Stimulated activated CD4-positive, alpha-beta T cell treated with anti-CD3 and anti-CD28 coated beads, Interleukin-12 subunit alpha, Interleukin-12 subunit beta, amount 100 ng/mL, for 48 hours (primary cell): ENCODE data around the gene EMC9.
A peak's percentile ranks its signal among the peaks of the same experiment; 100 is the strongest.

Experiments
- DNase-seq, 3 donors: peaks; one replicate each; pipeline ENCODE4 v3.0.0-alpha.2; 2020; ENCODE audit warnings: low read depth in 2 of 3, low spot score in 1 of 3

The EMC9 gene

DNA sequence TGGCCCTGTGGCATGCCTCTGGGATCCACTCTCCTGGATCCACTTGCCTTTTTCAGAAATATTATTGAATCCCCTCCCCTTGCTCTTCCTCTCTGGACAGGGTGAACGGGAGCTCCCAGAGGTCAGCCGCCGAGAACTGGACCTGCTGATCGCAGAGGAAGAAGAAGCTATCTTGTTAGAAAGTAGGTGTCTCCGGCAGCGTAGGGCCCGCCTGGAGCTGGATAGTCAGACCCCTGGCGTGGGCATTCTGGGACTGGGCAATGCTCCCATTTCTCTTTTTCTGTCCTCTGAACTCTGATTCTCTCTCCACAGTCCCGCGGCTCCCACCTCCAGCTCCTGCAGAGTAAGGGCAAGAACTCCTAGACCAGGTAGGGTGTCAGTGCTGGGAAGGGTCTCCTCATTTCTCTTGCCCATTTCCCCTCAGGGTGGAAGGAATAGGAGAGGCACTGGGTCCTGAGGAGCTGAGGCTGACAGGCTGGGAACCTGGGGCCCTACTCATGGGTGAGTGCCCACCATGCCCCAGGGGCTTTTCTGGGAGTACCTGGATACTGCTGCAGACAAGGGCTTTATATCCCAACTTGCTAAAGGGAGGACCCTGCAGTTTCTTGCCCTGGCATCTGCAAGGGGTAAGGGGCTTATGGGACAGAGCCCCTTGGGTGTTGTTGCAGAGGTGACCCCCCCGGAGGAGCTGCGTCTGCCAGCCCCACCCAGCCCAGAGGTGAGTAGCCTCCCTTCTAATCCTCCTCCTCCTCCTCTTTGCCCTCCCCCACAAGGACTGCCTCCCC, 35.8 kb upstream of the EMC9 start:
- no peak for DNase-seq

DNA sequence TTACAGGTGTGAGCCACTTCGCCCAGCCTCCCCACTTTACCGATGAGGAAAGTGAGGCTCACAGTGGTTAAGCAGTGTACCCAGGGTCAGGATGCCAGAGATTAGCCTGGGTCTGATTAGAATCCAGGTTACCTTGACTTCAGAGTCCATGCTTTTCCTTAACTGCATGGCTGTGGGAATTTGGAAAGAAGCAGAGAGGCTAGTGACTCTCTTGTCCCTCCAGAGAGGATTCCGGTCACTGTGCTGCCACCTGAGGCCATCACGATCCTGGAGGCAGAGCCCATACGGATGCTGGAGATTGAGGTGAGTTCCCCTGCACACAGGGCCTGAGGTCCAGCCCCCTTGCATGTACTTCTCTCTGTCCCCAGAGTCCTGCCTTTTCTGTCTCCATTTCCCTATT, 35.2 kb upstream of the EMC9 start:
- DNase-seq, result no peak

DNA sequence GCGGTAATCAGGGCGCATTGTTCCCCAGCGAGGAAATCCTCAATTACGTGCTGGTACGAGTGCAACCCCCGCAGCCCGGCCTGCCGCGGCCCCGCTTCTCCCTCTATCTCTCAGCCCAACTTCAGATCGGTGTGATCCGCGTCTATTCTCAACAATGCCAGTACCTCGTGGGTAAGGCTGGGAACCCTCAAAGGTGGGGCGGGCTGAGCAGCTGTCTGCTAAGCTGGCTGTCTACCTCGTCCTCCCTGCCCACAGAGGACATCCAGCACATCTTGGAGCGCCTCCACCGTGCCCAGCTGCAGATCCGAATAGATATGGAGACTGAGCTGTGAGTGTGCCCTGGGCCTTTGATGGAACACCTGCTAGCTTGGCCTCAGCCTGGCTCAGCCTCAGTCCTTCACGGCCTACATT, 31.5 kb upstream of the EMC9 start:
- DNase-seq, result no peak

DNA sequence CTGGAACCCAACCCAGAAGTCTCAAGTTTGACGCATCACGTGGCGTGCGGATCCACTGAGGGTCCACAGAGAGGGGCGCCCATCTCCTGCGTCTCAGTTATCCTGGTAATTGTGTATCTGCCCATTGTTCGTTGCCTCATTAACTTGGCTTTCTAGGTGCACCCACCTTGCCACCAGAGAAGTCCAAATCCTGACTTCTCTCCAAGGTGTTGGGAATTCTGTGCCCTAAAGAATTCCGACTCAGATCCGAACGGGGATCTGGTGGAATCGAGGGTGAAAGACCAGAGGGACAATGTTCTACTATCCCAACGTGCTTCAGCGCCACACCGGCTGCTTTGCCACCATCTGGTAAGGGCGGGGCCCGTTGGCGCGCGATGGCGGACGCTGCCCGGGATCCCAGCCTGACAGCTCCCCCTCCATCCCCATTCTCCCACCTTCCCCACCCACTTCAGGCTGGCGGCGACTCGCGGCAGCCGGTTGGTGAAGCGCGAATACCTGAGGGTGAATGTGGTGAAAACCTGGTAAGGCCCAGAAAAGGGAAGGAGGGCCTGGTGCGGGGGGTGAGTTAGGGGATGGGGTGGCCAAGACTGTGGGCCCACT, 31.0 kb upstream of the EMC9 start:
- no peak for DNase-seq

DNA sequence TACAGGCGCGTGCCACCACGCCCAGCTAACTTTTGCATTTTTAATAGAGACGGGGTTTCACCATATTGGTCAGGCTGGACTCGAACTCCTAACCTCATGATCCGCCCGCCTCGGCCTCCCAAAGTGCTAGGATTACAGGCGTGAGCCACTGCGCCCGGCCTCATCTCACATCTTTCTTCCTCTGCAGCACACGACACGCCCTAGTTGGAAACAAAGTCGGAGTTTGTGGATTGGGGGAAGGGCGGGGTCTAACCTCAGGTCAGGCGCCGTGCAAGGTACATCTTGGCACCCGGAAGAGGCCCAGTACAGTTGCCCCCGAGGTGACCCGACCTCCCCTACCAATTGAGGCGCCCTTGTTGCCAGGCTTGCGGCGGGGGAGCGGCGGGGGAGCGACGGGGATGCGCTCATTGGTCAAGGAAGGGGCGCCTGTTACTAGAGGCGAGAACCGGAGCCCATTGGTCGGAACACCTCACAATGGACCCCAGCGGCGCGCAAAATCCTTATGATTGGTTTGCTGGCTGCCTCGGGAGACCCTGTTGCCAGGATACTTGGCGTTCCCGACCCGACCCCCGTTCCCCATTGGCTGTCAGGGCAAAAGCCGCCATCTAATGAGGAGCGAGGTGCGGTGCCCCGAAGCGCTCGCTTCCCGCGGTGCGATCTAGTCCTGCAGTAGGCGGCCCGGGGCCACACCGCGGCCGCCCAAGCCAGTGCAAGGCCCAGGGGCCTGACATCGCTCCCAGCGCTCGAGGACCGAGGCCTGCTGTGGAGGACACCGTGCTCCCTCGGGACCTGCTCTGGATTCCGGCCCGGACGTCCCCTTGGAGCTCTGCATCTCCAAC, 30.2 kb upstream of the EMC9 start, which contains the start of gene REC8:
Gene REC8, plus strand, starts transcription at position 659 of the 839 bp plus-strand sequence. CDS start 473 bp downstream, outside the sequence.
- DNase-seq, result peak; percentile 33 to 60 (median 48)

DNA sequence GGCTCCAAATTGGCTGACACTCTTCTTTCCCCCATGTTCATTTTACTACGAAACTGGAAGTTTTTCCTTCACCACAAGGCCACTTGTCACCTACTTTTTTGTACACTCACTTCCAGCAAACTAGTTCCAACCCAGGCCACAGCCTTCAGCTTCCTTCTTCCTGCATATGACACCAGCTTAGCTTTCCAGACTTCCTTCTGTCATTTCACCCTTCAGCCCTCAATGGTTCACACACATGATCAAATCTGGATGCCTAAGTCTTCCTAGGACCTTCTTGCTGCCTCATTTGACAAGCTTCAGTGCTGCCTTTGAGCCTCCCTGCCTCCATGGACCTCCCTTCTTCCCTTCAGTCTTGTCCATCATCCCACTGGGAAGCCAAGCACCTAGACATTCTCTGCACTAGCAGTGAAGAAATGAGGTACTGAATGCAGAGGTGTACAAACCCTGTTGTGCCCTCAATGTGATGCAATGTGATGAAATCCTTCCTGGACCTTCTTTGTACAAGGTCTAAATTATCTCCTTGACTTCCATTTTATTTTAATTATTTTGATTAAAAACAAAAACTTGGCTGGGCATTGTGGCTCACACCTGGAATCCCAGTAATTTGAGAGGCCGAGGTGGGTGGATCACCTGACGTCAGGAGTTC, 26.2 kb upstream of the EMC9 start:
- no peak for DNase-seq

DNA sequence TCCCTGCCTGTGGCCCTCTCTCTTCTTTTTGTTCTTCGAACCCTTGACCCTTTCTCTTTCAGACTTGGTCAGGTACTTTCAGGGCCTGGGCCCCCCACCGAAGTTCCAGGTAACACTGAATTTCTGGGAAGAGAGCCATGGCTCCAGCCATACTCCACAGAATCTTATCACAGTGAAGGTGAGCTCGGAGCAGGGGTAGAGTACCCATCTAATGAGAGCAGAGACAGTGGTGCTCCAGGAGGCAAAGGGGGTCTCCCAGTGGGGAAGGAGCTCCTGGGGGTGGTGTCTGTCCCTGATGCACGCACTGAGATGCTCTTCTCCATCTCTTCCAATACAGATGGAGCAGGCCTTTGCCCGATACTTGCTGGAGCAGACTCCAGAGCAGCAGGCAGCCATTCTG, 24.4 kb upstream of the EMC9 start:
- no peak for DNase-seq

DNA sequence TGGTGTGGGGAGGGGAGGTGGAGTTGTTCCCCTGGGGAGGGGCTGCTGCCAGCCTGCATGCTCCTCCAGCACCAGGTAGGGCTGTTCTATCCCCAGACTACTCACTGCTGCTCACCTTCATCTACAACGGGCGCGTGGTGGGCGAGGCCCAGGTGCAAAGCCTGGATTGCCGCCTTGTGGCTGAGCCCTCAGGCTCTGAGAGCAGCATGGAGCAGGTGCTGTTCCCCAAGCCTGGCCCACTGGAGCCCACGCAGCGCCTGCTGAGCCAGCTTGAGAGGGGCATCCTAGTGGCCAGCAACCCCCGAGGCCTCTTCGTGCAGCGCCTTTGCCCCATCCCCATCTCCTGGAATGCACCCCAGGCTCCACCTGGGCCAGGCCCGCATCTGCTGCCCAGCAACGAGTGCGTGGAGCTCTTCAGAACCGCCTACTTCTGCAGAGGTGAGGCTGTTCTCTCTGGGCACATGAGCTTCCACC, 23.2 kb upstream of the EMC9 start:
- DNase-seq, result no peak

DNA sequence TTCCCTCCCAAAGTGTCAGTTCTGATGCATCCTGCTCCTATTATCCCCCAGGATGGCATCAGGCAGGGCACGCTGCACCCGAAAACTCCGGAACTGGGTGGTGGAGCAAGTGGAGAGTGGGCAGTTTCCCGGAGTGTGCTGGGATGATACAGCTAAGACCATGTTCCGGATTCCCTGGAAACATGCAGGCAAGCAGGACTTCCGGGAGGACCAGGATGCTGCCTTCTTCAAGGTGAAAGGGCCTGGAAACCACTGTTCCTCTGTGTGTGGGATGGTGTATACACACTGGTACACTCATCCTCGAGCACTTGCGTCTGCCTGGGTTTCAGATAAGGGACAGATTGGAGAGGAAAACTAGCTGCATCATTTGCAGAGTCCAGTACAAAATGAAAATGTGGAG, 20.7 kb upstream of the EMC9 start:
- DNase-seq, result peak in 1 of 3 donors; percentile 26

DNA sequence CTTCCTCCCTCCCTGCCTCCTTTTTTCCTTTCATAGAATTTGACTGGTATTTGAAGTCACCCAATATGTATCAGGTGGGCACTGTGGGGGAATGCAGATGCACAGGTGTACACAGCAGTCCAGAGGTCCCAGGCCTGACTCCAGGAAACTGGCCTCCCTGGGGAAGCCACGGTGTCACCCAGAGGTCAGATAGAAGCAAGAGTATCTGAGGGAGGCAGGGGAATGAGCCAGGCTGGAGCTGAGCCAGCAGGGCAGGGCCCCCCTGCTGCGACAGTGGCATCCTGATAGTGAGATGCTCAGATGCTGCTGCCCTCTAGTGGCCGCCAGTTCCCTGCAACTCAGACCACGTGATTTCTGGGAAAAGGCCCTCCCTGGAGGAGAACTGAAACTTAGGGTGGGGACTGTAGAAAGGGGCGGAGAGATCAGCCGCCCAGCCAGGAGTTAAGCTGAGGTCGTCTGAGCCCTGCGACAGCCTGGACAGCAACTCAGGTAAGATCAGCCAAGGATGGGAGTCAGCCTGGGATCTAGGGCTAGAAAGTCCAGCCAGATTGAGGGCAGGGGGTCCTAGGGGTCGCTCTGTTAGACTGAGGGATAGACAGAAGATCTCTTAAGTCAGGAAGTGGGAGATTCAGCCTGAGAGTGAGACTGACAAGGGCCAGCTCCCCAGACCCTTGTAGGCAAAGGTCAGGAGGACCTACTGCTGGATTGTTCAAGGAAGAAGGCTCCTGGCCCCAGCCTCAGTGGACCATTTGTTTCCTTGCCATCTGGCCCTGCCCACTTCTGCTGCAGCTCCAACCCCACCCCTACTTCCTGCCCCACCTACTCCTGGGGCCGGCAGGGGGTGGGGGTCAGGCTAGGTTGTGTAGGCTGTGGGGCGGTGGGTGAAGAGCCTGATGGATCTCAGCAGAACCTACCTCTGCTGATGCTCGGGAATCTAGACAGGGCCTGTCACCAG, 19.7 kb upstream of the EMC9 start, which contains the start of gene IRF9:
Gene IRF9, plus strand, starts transcription at position 416 of the 955 bp plus-strand sequence. CDS start 880 bp downstream, outside the sequence.
- peak; percentile 92 to 100 (median 98) for DNase-seq

DNA sequence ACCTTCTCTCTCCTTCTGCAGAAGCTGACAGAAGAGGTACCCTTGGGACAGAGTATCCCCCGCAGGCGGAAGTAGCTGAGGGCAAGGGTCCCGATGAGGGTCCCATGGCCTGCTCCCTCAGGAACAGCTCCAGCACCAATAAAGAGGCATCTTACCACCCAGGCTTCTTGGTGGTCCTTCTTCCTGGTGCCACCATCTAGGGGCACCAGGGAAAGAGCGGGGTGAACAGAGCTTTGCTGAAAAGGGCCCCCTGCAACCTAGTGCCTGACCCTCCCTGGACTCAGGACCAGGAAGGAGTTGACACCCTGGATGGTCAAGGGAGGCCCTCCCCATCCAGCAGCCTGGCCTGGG, 19.1 kb upstream of the EMC9 start:
- no peak for DNase-seq

DNA sequence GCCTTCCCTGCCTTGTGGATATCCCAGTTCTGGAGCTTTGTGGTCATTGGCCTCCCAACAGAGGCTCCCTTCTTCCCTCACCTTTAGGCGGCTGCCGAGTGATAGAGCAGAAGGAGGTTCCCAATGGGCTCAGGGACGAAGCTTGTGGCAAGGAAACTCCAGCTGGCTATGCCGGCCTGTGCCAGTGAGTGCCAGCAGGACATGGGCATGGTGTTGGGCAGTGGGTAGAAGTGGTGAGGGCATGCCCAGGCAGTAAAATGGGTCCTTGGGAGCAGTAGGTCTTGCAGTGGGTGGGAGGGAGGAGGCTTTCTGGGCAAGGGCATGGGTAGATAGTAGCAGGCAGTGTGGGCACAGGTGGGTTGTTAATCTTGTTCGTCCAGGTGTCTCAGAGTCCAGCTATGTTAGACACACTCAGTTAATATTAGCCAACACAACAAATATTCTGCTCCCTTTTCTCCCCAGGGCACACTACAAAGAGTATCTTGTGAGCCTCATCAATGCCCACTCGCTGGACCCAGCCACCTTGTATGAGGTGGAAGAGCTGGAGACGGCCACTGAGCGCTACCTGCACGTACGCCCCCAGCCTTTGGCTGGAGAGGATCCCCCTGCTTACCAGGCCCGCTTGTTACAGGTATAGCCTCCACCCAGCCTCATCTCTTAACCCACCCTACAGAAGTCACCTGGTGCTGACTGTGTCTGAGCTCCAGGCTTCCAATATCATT, 18.5 kb upstream of the EMC9 start:
- DNase-seq, result no peak

DNA sequence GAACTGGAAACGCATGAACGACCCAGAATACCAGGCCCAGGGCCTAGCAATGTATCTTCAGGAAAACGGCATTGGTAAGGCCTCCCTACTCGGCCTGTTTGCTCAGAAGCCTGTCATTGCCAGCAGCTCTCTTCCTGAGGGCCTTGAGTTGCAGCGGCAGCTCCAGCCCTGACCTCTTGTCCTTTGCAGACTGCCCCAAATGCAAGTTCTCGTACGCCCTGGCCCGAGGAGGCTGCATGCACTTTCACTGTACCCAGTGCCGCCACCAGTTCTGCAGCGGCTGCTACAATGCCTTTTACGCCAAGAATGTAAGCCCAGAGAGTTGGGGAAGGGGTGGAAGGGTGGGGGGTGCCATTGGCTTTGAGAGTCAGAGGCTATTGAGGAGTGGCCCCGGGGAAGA, 15.9 kb upstream of the EMC9 start:
- no peak for DNase-seq

DNA sequence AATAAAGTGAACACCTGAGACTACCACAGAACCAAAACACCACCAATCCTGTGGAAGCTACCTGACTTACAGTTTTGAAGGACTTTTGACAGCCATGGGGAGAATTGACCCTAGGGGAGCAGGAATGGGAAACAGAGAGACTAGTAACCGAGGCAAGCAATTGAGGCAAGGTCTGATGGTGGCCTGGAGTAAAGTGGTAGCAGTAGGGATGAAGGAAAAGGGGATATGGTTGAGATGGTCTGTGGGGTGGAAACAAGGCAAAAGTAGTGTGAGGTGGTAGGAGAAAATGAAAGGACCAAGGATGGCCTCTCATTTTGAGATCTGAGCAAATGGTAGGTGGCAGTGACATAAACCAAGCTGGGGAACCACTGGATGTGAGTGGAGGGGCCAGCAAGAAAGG, 15.4 kb upstream of the EMC9 start:
- DNase-seq, result no peak

DNA sequence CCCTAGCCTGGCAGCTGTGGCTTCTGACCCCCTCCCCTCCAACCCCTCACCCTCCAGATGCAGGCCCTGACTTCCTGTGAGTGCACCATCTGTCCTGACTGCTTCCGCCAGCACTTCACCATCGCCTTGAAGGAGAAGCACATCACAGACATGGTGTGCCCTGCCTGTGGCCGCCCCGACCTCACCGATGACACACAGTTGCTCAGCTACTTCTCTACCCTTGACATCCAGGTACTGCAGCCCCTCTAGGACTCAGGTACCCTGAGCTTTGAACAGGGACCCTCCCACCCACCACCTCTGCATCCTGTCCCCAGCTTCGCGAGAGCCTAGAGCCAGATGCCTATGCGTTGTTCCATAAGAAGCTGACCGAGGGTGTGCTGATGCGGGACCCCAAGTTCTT, 13.7 kb upstream of the EMC9 start:
- DNase-seq, result no peak

DNA sequence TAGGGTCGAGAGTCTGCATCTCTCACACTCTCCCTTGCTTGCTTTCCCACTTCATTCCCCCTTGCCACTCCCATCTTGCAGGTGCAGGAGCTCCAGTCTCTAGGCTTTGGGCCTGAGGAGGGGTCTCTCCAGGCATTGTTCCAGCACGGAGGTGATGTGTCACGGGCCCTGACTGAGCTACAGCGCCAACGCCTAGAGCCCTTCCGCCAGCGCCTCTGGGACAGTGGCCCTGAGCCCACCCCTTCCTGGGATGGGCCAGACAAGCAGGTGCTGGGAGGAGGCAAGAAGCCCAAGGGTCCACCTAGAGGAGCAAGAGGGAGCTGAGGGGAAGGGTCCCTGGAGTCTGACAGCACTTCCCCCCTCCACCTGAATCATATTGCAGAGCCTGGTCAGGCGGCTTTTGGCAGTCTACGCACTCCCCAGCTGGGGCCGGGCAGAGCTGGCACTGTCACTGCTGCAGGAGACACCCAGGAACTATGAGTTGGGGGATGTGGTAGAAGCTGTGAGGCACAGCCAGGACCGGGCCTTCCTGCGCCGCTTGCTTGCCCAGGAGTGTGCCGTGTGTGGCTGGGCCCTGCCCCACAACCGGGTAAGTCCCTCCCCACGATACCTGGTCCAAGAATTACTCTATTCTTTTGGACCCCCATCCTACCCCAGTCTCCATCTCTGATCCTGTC, 10.2 kb upstream of the EMC9 start:
- no peak for DNase-seq

DNA sequence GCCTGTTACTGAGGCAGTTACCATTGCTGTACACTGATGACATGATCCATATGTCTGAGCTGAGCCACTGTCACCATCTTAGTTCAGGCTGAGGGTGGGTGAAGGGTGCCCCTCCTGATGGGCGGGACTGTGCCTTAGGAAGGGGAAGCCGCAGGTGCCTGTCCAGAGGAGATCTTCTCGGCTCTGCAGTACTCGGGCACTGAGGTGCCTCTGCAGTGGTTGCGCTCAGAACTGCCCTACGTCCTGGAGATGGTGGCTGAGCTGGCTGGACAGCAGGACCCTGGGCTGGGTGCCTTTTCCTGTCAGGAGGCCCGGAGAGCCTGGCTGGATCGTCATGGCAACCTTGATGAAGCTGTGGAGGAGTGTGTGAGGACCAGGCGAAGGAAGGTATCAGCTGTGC, 9.6 kb upstream of the EMC9 start:
- no peak for DNase-seq

DNA sequence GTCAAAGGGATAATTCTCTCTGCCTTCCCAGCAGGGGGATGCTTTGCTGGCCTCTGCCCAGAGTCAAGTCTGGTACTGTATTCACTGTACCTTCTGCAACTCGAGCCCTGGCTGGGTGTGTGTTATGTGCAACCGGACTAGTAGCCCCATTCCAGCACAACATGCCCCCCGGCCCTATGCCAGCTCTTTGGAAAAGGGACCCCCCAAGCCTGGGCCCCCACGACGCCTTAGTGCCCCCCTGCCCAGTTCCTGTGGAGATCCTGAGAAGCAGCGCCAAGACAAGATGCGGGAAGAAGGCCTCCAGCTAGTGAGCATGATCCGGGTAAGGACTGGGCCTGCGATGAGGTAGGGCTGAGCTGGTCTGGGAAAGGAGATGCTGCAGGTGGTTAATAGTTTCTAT, 9.2 kb upstream of the EMC9 start:
- DNase-seq, result no peak

DNA sequence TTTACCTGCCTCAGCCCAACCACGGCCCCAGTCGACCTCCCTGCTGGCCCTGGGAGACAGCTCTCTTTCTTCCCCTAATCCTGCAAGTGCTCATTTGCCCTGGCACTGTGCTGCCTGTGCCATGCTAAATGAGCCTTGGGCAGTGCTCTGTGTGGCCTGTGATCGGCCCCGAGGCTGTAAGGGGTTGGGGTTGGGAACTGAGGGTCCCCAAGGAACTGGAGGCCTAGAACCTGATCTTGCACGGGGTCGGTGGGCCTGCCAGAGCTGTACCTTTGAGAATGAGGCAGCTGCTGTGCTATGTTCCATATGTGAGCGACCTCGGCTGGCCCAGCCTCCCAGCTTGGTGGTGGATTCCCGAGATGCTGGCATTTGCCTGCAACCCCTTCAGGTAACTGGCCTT, 8.7 kb upstream of the EMC9 start:
- DNase-seq, result no peak
